GM19193 (cell line): ENCODE measurements around the gene RDH12.

Experiments
- POLR2A ChIP-seq: IDR thresholded peaks from 4 replicates; pipeline ENCODE4 v1.6.1; 2011; ENCODE audit not compliant: insufficient read depth, insufficient read length; ENCODE audit errors: extremely low read depth

The RDH12 gene

GRCh38 chr14:67733616-67734015 lies 31.9 kb downstream of the RDH12 start:
- TF ChIP-seq POLR2A: no peak

GRCh38 chr14:67734675-67735074 lies 33.0 kb downstream of the RDH12 start:
- no peak for TF ChIP-seq POLR2A

GRCh38 chr14:67735336-67736147 lies 33.9 kb downstream of the RDH12 start:
- no peak for TF ChIP-seq POLR2A

- no peak for TF ChIP-seq POLR2A
These were observed 35.1 kb downstream of the RDH12 start for GRCh38 chr14:67736771-67737170.

GRCh38 chr14:67738740-67739504 lies 37.2 kb downstream of the RDH12 start:
- TF ChIP-seq POLR2A: no peak

- TF ChIP-seq POLR2A: no peak
These were observed 42.4 kb downstream of the RDH12 start for GRCh38 chr14:67744046-67744445.

- TF ChIP-seq POLR2A: no peak
These were observed 45.2 kb downstream of the RDH12 start for GRCh38 chr14:67746927-67747326.

- no peak for TF ChIP-seq POLR2A
These were observed 46.6 kb downstream of the RDH12 start for GRCh38 chr14:67748312-67748711.

GRCh38 chr14:67749341-67750084 lies 47.8 kb downstream of the RDH12 start:
- TF ChIP-seq POLR2A: no peak

- TF ChIP-seq POLR2A: no peak
These were observed 54.8 kb downstream of the RDH12 start for GRCh38 chr14:67756496-67756895.

- TF ChIP-seq POLR2A: no peak
These were observed 55.5 kb downstream of the RDH12 start for GRCh38 chr14:67757175-67757574.

- no peak for TF ChIP-seq POLR2A
These were observed 58.2 kb downstream of the RDH12 start for GRCh38 chr14:67759916-67760315.

- no peak for TF ChIP-seq POLR2A
These were observed 60.4 kb downstream of the RDH12 start for GRCh38 chr14:67762051-67762450.

- no peak for TF ChIP-seq POLR2A
These were observed 61.6 kb downstream of the RDH12 start for GRCh38 chr14:67763158-67763822.

- TF ChIP-seq POLR2A: no peak
These were observed 62.8 kb downstream of the RDH12 start for GRCh38 chr14:67764496-67764895.

GRCh38 chr14:67765192-67765834 lies 63.6 kb downstream of the RDH12 start:
- TF ChIP-seq POLR2A: no peak
